Measurements from ENCODE around the gene FBXL16.

FBXL16 gene

GRCh38 chr16:681746-682427, 23.7 kb downstream of the FBXL16 start:
- H3K4me3 ChIP-seq (ENCODE audit: low read length): no peak overlapping the region

GRCh38 chr16:680967-681745, 24.4 kb downstream of the FBXL16 start:
- no peak for DNase-seq (ENCODE audit: low read depth, low spot score)
- peak overlapping the region; percentile 59 for H3K4me3 ChIP-seq (ENCODE audit: low read length)

More at GRCh38 chr16:681746-682427, 23.7 kb downstream of the FBXL16 start:
- DNase-seq (ENCODE audit: low read depth, low spot score): no peak

- DNase-seq (ENCODE audit: low read depth, low spot score): no peak
- H3K4me3 ChIP-seq (ENCODE audit: low read length): peak overlapping the region; percentile 59
These were observed 25.0 kb downstream of the FBXL16 start for GRCh38 chr16:680625-680945.

GRCh38 chr16:679814-680624, 25.6 kb downstream of the FBXL16 start, which contains the start of gene STUB1:
STUB1 (plus strand) TSS chr16:680410; CDS start chr16:680526, 116 bp downstream.
- H3K4me3 ChIP-seq (ENCODE audit: low read length): peak within 1 kb of the TSS; percentile 59
- DNase-seq (ENCODE audit: low read depth, low spot score): peak; percentile 60

- H3K4me3 ChIP-seq (ENCODE audit: low read length): peak overlapping the region; percentile 54
- peak; percentile 47 for DNase-seq (ENCODE audit: low read depth, low spot score)
These were observed 26.5 kb downstream of the FBXL16 start for GRCh38 chr16:678858-679813.

- DNase-seq (ENCODE audit: low read depth, low spot score): no peak
- no peak overlapping the region for H3K4me3 ChIP-seq (ENCODE audit: low read length)
These were observed 27.3 kb downstream of the FBXL16 start for GRCh38 chr16:678209-678857.

- no peak overlapping the region for H3K4me3 ChIP-seq (ENCODE audit: low read length)
- no peak for DNase-seq (ENCODE audit: low read depth, low spot score)
These were observed 28.0 kb downstream of the FBXL16 start for GRCh38 chr16:677316-678190.

GRCh38 chr16:676913-677312, 28.7 kb downstream of the FBXL16 start:
- no peak for DNase-seq (ENCODE audit: low read depth, low spot score)
- H3K4me3 ChIP-seq (ENCODE audit: low read length): no peak overlapping the region

- no peak for DNase-seq (ENCODE audit: low read depth, low spot score)
- no peak overlapping the region for H3K4me3 ChIP-seq (ENCODE audit: low read length)
These were observed 29.1 kb downstream of the FBXL16 start for GRCh38 chr16:676565-676902.

- no peak overlapping the region for H3K4me3 ChIP-seq (ENCODE audit: low read length)
- no peak for DNase-seq (ENCODE audit: low read depth, low spot score)
These were observed 29.6 kb downstream of the FBXL16 start for GRCh38 chr16:675884-676564.

GRCh38 chr16:674968-675883, 30.4 kb downstream of the FBXL16 start, which contains the start of gene RHBDL1:
RHBDL1 (plus strand) TSS chr16:675671; CDS start chr16:675791, 120 bp downstream.
- DNase-seq (ENCODE audit: low read depth, low spot score): no peak
- H3K4me3 ChIP-seq (ENCODE audit: low read length): no peak within 1 kb of the TSS

GRCh38 chr16:674214-674881, 31.3 kb downstream of the FBXL16 start:
- H3K4me3 ChIP-seq (ENCODE audit: low read length): no peak overlapping the region
- no peak for DNase-seq (ENCODE audit: low read depth, low spot score)

- H3K4me3 ChIP-seq (ENCODE audit: low read length): no peak overlapping the region
- no peak for DNase-seq (ENCODE audit: low read depth, low spot score)
These were observed 32.1 kb downstream of the FBXL16 start for GRCh38 chr16:673399-673991.

- DNase-seq (ENCODE audit: low read depth, low spot score): no peak
- no peak overlapping the region for H3K4me3 ChIP-seq (ENCODE audit: low read length)
These were observed 32.8 kb downstream of the FBXL16 start for GRCh38 chr16:672851-673250.

- DNase-seq (ENCODE audit: low read depth, low spot score): no peak
These were observed 33.2 kb downstream of the FBXL16 start for GRCh38 chr16:672371-672770.

More at GRCh38 chr16:672371-672770, 33.2 kb downstream of the FBXL16 start:
- H3K4me3 ChIP-seq (ENCODE audit: low read length): no peak overlapping the region
